WTC11 (cell line): Measurements from ENCODE around the gene SLIT3. TPM values are rescaled to one million over a fixed set of nuclear protein-coding genes. Genes with fewer than 3 reads are reported as not detected.

Source experiments
- ATAC-seq: fragments of 200-7000 bp; cut with Tn5 transposase; 2 replicates; pipeline ENCODE4 v1.10.0; 2021; ENCODE audit warnings: mild to moderate bottlenecking, moderate library complexity
- CTCF ChIA-PET: fragments of 300-600 bp; sonication (Branson Sonifier 250); formaldehyde crosslinking; loops from one replicate; lab custom pipeline; 2021; ENCODE audit warnings: antibody characterized with exemption; lab: Charles Lee
- POLR2A ChIA-PET: fragments of 350-600 bp; sonication (Branson Sonifier 250); formaldehyde crosslinking; loops from one replicate; lab custom pipeline; 2021; ENCODE audit warnings: antibody characterized with exemption; lab: Charles Lee
- DNase-seq: peaks from one replicate; pipeline ENCODE4 v3.0.0; 2021; ENCODE audit warnings: low spot score
- H3K27ac Mint-ChIP-seq: 2 replicates; pipeline ENCODE4 v1.8.0; 2021; ENCODE audit warnings: mixed read lengths
- H3K27me3 Mint-ChIP-seq: 2 replicates; pipeline ENCODE4 v1.8.0; 2021; ENCODE audit warnings: low read depth, mild to moderate bottlenecking, moderate library complexity, mixed read lengths
- H3K36me3 Mint-ChIP-seq: 2 replicates; pipeline ENCODE4 v1.8.0; 2021; ENCODE audit warnings: mixed read lengths
- H3K4me1 Mint-ChIP-seq: 2 replicates; pipeline ENCODE4 v1.8.0; 2022; ENCODE audit warnings: mixed read lengths
- H3K4me3 Mint-ChIP-seq: 2 replicates; pipeline ENCODE4 v1.8.0; 2021; ENCODE audit warnings: mild to moderate bottlenecking, moderate library complexity, mixed read lengths
- H3K9me3 Mint-ChIP-seq: 2 replicates; pipeline ENCODE4 v1.8.0; 2021; ENCODE audit warnings: mixed read lengths
- CBFB ChIP-seq: sonication (generic); formaldehyde crosslinking; IDR thresholded peaks from 2 replicates; pipeline ENCODE4 v1.8.1; 2022; ENCODE audit warnings: mild to moderate bottlenecking, low read depth, missing genetic modification reagents
- CREB1 ChIP-seq: sonication (generic); formaldehyde crosslinking; IDR thresholded peaks from 2 replicates; pipeline ENCODE4 v1.8.0; 2023; ENCODE audit warnings: mild to moderate bottlenecking, missing genetic modification reagents
- JUN ChIP-seq: sonication (generic); formaldehyde crosslinking; IDR thresholded peaks from 2 replicates; pipeline ENCODE4 v1.8.0; 2023; ENCODE audit warnings: mild to moderate bottlenecking, missing genetic modification reagents
- MYBL2 ChIP-seq: sonication (generic); formaldehyde crosslinking; IDR thresholded peaks from 2 replicates; pipeline ENCODE4 v1.8.1; 2023; ENCODE audit warnings: mild to moderate bottlenecking, moderate library complexity, missing genetic modification reagents
- NR1H2 ChIP-seq: sonication (generic); formaldehyde crosslinking; IDR thresholded peaks from 2 replicates; pipeline ENCODE4 v1.9.0; 2021; ENCODE audit warnings: mild to moderate bottlenecking, moderate library complexity, missing genetic modification reagents
- PRRX2 ChIP-seq: fragments of 250-450 bp; sonication (Bioruptor Pico); IDR thresholded peaks from 2 replicates; pipeline ENCODE4 v1.8.0; 2021; ENCODE audit warnings: mild to moderate bottlenecking
- SMAD3 ChIP-seq: sonication (generic); formaldehyde crosslinking; IDR thresholded peaks from 2 replicates; pipeline ENCODE4 v1.8.0; 2022; ENCODE audit warnings: missing genetic modification reagents, mild to moderate bottlenecking, borderline replicate concordance
- SOX15 ChIP-seq: fragments of 250-450 bp; sonication (Bioruptor Pico); IDR thresholded peaks from 2 replicates; pipeline ENCODE4 v1.9.0; 2021; ENCODE audit warnings: mild to moderate bottlenecking
- TCF7 ChIP-seq: sonication (generic); formaldehyde crosslinking; IDR thresholded peaks from 2 replicates; pipeline ENCODE4 v1.8.0; 2022; ENCODE audit warnings: mild to moderate bottlenecking, low read depth, missing genetic modification reagents, moderate library complexity
- TEAD4 ChIP-seq: sonication (generic); formaldehyde crosslinking; IDR thresholded peaks from 2 replicates; pipeline ENCODE4 v1.8.0; 2022; ENCODE audit warnings: mild to moderate bottlenecking, missing genetic modification reagents
- TP53 ChIP-seq: sonication (generic); formaldehyde crosslinking; IDR thresholded peaks from 2 replicates; pipeline ENCODE4 v1.8.1; 2023; ENCODE audit warnings: mild to moderate bottlenecking, missing genetic modification reagents
- ZNF423 ChIP-seq: fragments of 250-450 bp; sonication (Bioruptor Pico); IDR thresholded peaks from 2 replicates; pipeline ENCODE4 v2.1.2; 2022; ENCODE audit warnings: mild to moderate bottlenecking, moderate library complexity
- total RNA-seq: library from RNA; stranded (reverse); gene quantifications from 3 replicates; pipeline ENCODE4 v1.2.3, GENCODE V29; 2021
- TF ChIP-seq, protein P1 (sequence below): sonication (generic); formaldehyde crosslinking; IDR thresholded peaks from 2 replicates; pipeline ENCODE4 v1.8.0; 2022; ENCODE audit warnings: mild to moderate bottlenecking, missing genetic modification reagents
- TF ChIP-seq, protein P2 (sequence below): fragments of 250-450 bp; sonication (Bioruptor Pico); IDR thresholded peaks from 2 replicates; pipeline ENCODE4 v1.9.0; 2021; ENCODE audit warnings: mild to moderate bottlenecking
- TF ChIP-seq, protein P3 (sequence below): fragments of 250-450 bp; sonication (Bioruptor Pico); IDR thresholded peaks from 2 replicates; pipeline ENCODE4 v1.8.0; 2021; ENCODE audit warnings: mild to moderate bottlenecking
- TF ChIP-seq, protein P4 (sequence below): fragments of 250-450 bp; sonication (Bioruptor Pico); IDR thresholded peaks from 2 replicates; pipeline ENCODE4 v1.9.0; 2021; ENCODE audit warnings: mild to moderate bottlenecking, borderline replicate concordance
- TF ChIP-seq, protein P5 (sequence below): sonication (generic); formaldehyde crosslinking; IDR thresholded peaks from 2 replicates; pipeline ENCODE4 v1.8.0; 2023; ENCODE audit warnings: missing genetic modification reagents
- TF ChIP-seq, protein P6 (sequence below): sonication (generic); formaldehyde crosslinking; IDR thresholded peaks from 2 replicates; pipeline ENCODE4 v1.8.0; 2022; ENCODE audit warnings: mild to moderate bottlenecking, missing genetic modification reagents
- TF ChIP-seq, protein P7 (sequence below): sonication (generic); formaldehyde crosslinking; IDR thresholded peaks from 2 replicates; pipeline ENCODE4 v1.8.1; 2023; ENCODE audit warnings: mild to moderate bottlenecking, missing genetic modification reagents, moderate library complexity

SLIT3 gene
- total RNA-seq, 1 experiment from 2014 or later = 1.9 TPM

DNA sequence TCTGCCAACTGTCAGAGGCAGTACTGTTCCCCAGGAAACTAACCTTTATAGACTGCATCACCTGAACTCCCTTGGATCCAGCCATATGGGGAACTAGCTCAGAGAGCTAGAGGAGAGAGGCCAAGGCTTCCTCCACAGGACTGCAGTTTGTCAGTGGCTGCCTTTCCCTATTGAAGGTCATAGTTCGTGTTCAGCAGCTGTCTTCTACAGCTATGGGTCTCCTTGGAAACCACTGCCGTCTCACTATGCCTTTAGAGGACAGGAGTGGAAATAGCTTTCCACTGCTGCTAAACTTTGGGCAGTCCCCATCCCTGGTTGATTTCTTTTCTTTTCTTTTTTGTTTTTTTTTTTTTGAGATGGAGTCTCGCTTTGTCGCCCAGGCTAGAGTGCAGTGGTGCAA is 4.4 kb upstream of the SLIT3 start:
- ATAC-seq (no peak), DNase-seq (no peak)
- Mint-ChIP-seq H3K9me3 (no peaks in the 10 kb centered on the region), H3K27me3 (peaks cover 20% of the 10 kb centered on the region), H3K36me3 (no peaks in the 10 kb centered on the region), H3K27ac (no peak overlapping the region), H3K4me1 (peaks cover 19% of the 10 kb centered on the region), H3K4me3 (no peak overlapping the region)
- ChIA-PET CTCF (no interaction called here), POLR2A (no interaction called here)
- TF ChIP-seq TP53 (CRISPR knock-in tag) = no peak
- no peak for TF ChIP-seq TEAD4 (CRISPR knock-in tag)
- TF ChIP-seq, protein P1, sequence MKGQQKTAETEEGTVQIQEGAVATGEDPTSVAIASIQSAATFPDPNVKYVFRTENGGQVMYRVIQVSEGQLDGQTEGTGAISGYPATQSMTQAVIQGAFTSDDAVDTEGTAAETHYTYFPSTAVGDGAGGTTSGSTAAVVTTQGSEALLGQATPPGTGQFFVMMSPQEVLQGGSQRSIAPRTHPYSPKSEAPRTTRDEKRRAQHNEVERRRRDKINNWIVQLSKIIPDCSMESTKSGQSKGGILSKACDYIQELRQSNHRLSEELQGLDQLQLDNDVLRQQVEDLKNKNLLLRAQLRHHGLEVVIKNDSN (CRISPR knock-in tag) = no peak
- no peak for TF ChIP-seq CREB1
- TF ChIP-seq, protein P2, sequence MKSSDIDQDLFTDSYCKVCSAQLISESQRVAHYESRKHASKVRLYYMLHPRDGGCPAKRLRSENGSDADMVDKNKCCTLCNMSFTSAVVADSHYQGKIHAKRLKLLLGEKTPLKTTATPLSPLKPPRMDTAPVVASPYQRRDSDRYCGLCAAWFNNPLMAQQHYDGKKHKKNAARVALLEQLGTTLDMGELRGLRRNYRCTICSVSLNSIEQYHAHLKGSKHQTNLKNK (CRISPR knock-in tag) = no peak
- no peak for TF ChIP-seq PRRX2 (CRISPR knock-in tag)
- no peak for TF ChIP-seq SOX15 (CRISPR knock-in tag)
- TF ChIP-seq, protein P3, sequence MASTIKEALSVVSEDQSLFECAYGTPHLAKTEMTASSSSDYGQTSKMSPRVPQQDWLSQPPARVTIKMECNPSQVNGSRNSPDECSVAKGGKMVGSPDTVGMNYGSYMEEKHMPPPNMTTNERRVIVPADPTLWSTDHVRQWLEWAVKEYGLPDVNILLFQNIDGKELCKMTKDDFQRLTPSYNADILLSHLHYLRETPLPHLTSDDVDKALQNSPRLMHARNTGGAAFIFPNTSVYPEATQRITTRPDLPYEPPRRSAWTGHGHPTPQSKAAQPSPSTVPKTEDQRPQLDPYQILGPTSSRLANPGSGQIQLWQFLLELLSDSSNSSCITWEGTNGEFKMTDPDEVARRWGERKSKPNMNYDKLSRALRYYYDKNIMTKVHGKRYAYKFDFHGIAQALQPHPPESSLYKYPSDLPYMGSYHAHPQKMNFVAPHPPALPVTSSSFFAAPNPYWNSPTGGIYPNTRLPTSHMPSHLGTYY (CRISPR knock-in tag) = no peak

DNA sequence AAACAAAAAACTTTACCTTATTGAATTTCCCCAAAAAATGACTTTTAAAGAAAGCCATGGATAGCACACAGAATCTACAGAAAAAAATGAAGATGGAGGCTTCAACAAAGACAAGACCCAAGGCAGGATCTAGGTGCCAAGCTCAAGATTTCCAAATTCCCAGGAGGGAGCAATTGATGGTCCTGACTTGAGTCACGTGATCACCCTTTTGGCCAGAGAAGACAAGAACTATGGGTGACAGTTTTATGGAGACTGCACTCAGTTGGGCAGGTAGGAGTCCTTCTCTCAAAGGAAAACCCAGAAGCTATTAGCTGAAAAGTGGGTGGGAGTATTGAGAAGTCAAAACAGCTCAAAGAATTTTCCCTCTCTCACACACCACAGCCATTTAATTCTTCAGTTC is 3.2 kb upstream of the SLIT3 start:
- TF ChIP-seq JUN (CRISPR knock-in tag) = no peak
- no peak overlapping the region for H3K4me3 Mint-ChIP-seq
- CTCF ChIA-PET = no interaction called here
- no peak overlapping the region for H3K27ac Mint-ChIP-seq
- POLR2A ChIA-PET = no interaction called here
- H3K27me3 Mint-ChIP-seq = peaks cover 32% of the 10 kb centered on the region
- ATAC-seq = no peak
- DNase-seq = no peak
- peaks cover 24% of the 10 kb centered on the region for H3K4me1 Mint-ChIP-seq
- H3K9me3 Mint-ChIP-seq = no peaks in the 10 kb centered on the region
- no peaks in the 10 kb centered on the region for H3K36me3 Mint-ChIP-seq

DNA sequence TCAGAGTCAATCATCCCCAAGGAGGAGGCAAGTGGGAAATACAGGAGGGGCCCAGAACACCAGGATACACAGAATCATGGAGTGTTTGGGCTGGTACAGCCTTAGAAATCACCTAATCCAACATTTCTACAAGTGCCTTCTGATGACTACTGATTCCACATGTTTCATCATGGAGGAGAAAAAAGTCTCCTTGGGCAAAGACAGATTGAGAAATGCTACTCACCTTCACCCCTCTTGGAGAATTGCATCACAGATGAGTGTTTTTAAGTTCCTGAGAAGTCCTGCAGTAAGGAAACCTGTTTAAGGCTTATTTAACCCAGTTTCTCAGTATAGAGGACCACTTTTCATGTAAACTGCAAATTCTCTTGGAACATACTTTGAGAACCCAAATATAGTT is 2.2 kb upstream of the SLIT3 start:
- no peaks in the 10 kb centered on the region for H3K36me3 Mint-ChIP-seq
- ChIA-PET CTCF (interaction anchor here (0.6 to 4.1 kb wide), 13 partner anchors 13 to 319 kb away, joined by 3 to 28 read pairs (median 3); no protein-coding TSS in a partner anchor), POLR2A (no interaction called here)
- ATAC-seq (no peak), DNase-seq (no peak)
- H3K27ac Mint-ChIP-seq = no peak overlapping the region
- H3K4me3 Mint-ChIP-seq = no peak overlapping the region
- H3K9me3 Mint-ChIP-seq = no peaks in the 10 kb centered on the region
- TF ChIP-seq NR1H2 (CRISPR knock-in tag) = no peak
- TF ChIP-seq, protein P4, sequence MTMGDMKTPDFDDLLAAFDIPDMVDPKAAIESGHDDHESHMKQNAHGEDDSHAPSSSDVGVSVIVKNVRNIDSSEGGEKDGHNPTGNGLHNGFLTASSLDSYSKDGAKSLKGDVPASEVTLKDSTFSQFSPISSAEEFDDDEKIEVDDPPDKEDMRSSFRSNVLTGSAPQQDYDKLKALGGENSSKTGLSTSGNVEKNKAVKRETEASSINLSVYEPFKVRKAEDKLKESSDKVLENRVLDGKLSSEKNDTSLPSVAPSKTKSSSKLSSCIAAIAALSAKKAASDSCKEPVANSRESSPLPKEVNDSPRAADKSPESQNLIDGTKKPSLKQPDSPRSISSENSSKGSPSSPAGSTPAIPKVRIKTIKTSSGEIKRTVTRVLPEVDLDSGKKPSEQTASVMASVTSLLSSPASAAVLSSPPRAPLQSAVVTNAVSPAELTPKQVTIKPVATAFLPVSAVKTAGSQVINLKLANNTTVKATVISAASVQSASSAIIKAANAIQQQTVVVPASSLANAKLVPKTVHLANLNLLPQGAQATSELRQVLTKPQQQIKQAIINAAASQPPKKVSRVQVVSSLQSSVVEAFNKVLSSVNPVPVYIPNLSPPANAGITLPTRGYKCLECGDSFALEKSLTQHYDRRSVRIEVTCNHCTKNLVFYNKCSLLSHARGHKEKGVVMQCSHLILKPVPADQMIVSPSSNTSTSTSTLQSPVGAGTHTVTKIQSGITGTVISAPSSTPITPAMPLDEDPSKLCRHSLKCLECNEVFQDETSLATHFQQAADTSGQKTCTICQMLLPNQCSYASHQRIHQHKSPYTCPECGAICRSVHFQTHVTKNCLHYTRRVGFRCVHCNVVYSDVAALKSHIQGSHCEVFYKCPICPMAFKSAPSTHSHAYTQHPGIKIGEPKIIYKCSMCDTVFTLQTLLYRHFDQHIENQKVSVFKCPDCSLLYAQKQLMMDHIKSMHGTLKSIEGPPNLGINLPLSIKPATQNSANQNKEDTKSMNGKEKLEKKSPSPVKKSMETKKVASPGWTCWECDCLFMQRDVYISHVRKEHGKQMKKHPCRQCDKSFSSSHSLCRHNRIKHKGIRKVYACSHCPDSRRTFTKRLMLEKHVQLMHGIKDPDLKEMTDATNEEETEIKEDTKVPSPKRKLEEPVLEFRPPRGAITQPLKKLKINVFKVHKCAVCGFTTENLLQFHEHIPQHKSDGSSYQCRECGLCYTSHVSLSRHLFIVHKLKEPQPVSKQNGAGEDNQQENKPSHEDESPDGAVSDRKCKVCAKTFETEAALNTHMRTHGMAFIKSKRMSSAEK = no peak
- no peak for TF ChIP-seq TCF7 (CRISPR knock-in tag)
- no peak for TF ChIP-seq SMAD3 (CRISPR knock-in tag)
- TF ChIP-seq, protein P5, sequence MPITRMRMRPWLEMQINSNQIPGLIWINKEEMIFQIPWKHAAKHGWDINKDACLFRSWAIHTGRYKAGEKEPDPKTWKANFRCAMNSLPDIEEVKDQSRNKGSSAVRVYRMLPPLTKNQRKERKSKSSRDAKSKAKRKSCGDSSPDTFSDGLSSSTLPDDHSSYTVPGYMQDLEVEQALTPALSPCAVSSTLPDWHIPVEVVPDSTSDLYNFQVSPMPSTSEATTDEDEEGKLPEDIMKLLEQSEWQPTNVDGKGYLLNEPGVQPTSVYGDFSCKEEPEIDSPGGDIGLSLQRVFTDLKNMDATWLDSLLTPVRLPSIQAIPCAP (CRISPR knock-in tag) = no peak
- TF ChIP-seq CBFB (CRISPR knock-in tag) = no peak
- TF ChIP-seq, protein P6, sequence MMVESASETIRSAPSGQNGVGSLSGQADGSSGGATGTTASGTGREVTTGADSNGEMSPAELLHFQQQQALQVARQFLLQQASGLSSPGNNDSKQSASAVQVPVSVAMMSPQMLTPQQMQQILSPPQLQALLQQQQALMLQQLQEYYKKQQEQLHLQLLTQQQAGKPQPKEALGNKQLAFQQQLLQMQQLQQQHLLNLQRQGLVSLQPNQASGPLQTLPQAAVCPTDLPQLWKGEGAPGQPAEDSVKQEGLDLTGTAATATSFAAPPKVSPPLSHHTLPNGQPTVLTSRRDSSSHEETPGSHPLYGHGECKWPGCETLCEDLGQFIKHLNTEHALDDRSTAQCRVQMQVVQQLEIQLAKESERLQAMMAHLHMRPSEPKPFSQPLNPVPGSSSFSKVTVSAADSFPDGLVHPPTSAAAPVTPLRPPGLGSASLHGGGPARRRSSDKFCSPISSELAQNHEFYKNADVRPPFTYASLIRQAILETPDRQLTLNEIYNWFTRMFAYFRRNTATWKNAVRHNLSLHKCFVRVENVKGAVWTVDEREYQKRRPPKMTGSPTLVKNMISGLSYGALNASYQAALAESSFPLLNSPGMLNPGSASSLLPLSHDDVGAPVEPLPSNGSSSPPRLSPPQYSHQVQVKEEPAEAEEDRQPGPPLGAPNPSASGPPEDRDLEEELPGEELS (CRISPR knock-in tag) = no peak
- TF ChIP-seq MYBL2 (CRISPR knock-in tag) = no peak
- no peak for TF ChIP-seq ZNF423
- TF ChIP-seq, protein P7, sequence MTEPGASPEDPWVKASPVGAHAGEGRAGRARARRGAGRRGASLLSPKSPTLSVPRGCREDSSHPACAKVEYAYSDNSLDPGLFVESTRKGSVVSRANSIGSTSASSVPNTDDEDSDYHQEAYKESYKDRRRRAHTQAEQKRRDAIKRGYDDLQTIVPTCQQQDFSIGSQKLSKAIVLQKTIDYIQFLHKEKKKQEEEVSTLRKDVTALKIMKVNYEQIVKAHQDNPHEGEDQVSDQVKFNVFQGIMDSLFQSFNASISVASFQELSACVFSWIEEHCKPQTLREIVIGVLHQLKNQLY = no peak
- peaks cover 24% of the 10 kb centered on the region for H3K4me1 Mint-ChIP-seq
- peaks cover 42% of the 10 kb centered on the region for H3K27me3 Mint-ChIP-seq
